ENCODE data around the gene SLX1A. TPM values are rescaled to one million over a fixed set of nuclear protein-coding genes. Genes with fewer than 3 reads are reported as not detected.
"Not testable (repeated sequence)": the region's sequence is repeated elsewhere in the genome, so short reads cannot be mapped to it uniquely, and the experiment has no call there.

The SLX1A gene
- total and polyA plus RNA-seq, 2 experiments from 2014 or later: 29.5 to 97.5 TPM

GRCh38 chr16:30187971-30188561 lies 5.6 kb upstream of the SLX1A start (continued):
- TF ChIP-seq CREB1 (CRISPR knock-in tag; IDR thresholded peaks at IDR 0.05; ENCODE audit: low read depth) (no peak), STAT1 (IDR thresholded peaks at IDR 0.05; ENCODE audit: unreplicated experiment) (no peak), NANOG (IDR thresholded peaks at IDR 0.05; ENCODE audit: borderline replicate concordance) (no peak)

DNA sequence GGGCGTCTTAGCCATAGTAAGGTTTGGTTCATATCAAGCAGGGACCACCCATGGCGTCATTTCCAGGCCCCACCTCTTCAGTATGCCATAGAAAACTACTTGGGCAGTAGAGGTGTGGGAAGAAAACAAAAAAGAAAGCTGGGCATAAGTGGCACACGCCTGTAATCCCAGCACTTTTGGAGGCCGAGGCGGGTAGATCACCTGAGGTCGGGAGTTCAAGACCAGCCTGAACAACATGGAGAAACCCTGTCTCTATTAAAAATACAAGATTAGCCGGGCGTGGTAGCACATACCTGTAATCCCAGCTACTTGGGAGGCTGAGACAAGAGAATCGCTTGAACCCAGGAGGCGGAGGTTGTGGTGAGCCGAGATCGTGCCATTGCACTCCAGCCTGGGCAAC lies 2.5 kb upstream of the SLX1A start:
- H3K4me3 ChIP-seq; H3K4me2 ChIP-seq; H3F3A ChIP-seq (replicated peaks; ENCODE audit: low read depth); ATAC-seq; H3K36me3 ChIP-seq (ENCODE audit: insufficient read depth); H3K9me2 ChIP-seq (ENCODE audit: insufficient read depth); DNase-seq (ENCODE audit: low spot score); H3K27ac ChIP-seq (ENCODE audit: low read depth); H2AFZ ChIP-seq; H3K79me2 ChIP-seq (replicated peaks; ENCODE audit: insufficient read depth); H4K20me1 ChIP-seq (replicated peaks; ENCODE audit: insufficient read depth); H3K4me1 ChIP-seq (ENCODE audit: insufficient read depth); H3K27ac Mint-ChIP-seq; H3K36me3 Mint-ChIP-seq (ENCODE audit: low read depth); H3K4me3 Mint-ChIP-seq; H3K4me1 Mint-ChIP-seq; H3K27me3 ChIP-seq (ENCODE audit: insufficient read depth); H3K27me3 Mint-ChIP-seq (ENCODE audit: insufficient read depth, low read depth, poor library complexity); H3K9me3 Mint-ChIP-seq: not testable (repeated sequence)

DNA sequence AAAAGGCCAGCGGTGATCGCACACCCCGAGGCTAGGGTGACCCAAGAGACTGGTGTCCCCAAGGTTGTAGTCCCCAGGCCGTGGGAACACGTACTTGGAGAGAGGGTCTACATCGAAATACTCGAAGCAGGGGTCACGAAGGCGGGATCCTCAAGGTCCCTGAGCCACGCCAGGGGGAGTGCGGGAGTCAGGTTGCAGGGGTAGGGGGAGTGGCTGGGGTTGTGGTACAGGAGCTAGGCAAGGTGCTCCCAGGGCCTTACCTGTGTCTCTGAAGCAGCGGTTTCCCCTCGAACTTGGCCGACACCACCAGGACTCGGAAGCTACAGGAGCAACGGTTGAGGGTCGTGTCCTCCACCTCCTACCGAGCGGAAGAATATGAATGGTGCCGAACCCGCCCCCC lies 577 bp upstream of the SLX1A start:
- not testable (repeated sequence) for H3K36me3 ChIP-seq (ENCODE audit: insufficient read depth); H3K9me3 Mint-ChIP-seq; H4K20me1 ChIP-seq (replicated peaks; ENCODE audit: insufficient read depth); H3K4me1 ChIP-seq (ENCODE audit: insufficient read depth); H3K4me2 ChIP-seq; H3K4me1 Mint-ChIP-seq; H3K27me3 Mint-ChIP-seq (ENCODE audit: insufficient read depth, low read depth, poor library complexity); H2AFZ ChIP-seq; H3K9me2 ChIP-seq (ENCODE audit: insufficient read depth); H3K27me3 ChIP-seq (ENCODE audit: insufficient read depth); H3F3A ChIP-seq (replicated peaks; ENCODE audit: low read depth); H3K4me3 Mint-ChIP-seq; DNase-seq (ENCODE audit: low spot score); H3K79me2 ChIP-seq (replicated peaks; ENCODE audit: insufficient read depth); H3K27ac ChIP-seq (ENCODE audit: low read depth); H3K27ac Mint-ChIP-seq; H3K4me3 ChIP-seq; H3K36me3 Mint-ChIP-seq (ENCODE audit: low read depth)
- peak; percentile 44 for ATAC-seq

GRCh38 chr16:30194172-30194925 lies 674 bp downstream of the SLX1A start:
- not testable (repeated sequence) for H2AFZ ChIP-seq; H3K9me3 Mint-ChIP-seq; H3K4me3 Mint-ChIP-seq; H3K27ac ChIP-seq (ENCODE audit: low read depth); H3F3A ChIP-seq (replicated peaks; ENCODE audit: low read depth); H3K4me1 Mint-ChIP-seq; H3K9me2 ChIP-seq (ENCODE audit: insufficient read depth); H3K27me3 ChIP-seq (ENCODE audit: insufficient read depth); H4K20me1 ChIP-seq (replicated peaks; ENCODE audit: insufficient read depth); H3K27ac Mint-ChIP-seq; H3K27me3 Mint-ChIP-seq (ENCODE audit: insufficient read depth, low read depth, poor library complexity); H3K4me1 ChIP-seq (ENCODE audit: insufficient read depth); H3K36me3 ChIP-seq (ENCODE audit: insufficient read depth); DNase-seq (ENCODE audit: low spot score); H3K79me2 ChIP-seq (replicated peaks; ENCODE audit: insufficient read depth); H3K36me3 Mint-ChIP-seq (ENCODE audit: low read depth)
- ATAC-seq: peak; percentile 74
- peak overlapping the region; percentile 54; the same call in 1 of the 2 replicates for H3K4me3 ChIP-seq
- H3K4me2 ChIP-seq: peak overlapping the region; percentile 69; the same call in 1 of the 2 replicates

- H3K36me3 Mint-ChIP-seq (ENCODE audit: low read depth); H3K9me3 Mint-ChIP-seq; H3K27me3 Mint-ChIP-seq (ENCODE audit: insufficient read depth, low read depth, poor library complexity); H3K27me3 ChIP-seq (ENCODE audit: insufficient read depth); H3K4me1 Mint-ChIP-seq; H3K4me3 ChIP-seq; H3K79me2 ChIP-seq (replicated peaks; ENCODE audit: insufficient read depth); H3K36me3 ChIP-seq (ENCODE audit: insufficient read depth); DNase-seq (ENCODE audit: low spot score); H3K27ac Mint-ChIP-seq; H4K20me1 ChIP-seq (replicated peaks; ENCODE audit: insufficient read depth); H3F3A ChIP-seq (replicated peaks; ENCODE audit: low read depth); H3K4me2 ChIP-seq; H3K4me3 Mint-ChIP-seq; H3K27ac ChIP-seq (ENCODE audit: low read depth); H3K9me2 ChIP-seq (ENCODE audit: insufficient read depth); H2AFZ ChIP-seq; H3K4me1 ChIP-seq (ENCODE audit: insufficient read depth); ATAC-seq: not testable (repeated sequence)
These were observed 3.3 kb downstream of the SLX1A start for GRCh38 chr16:30197001-30197400.

DNA sequence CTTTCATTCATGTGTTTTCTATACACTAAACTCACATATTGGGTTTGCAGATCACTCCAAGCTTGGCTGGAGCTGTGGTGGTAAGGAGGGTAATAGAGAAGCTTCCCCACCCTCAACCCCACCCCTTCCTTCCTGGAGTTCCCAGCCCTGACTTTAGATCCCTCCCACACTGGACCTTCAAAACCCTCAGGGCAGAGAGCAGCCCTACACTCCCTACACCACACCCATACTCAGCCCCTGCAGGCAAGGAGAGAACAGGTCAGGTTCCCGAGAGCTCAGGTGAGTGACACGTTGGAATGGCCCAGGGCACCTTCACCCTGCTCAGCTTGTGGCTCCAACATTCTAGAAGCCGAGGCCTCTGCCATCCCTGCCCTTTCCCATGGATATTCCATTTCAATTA lies 5.4 kb downstream of the SLX1A start, which contains the start of gene SULT1A3:
Gene SULT1A3 (plus strand): TSS at position 207 of the 400 bp plus-strand sequence. CDS start 1,474 bp downstream, outside the sequence.
- H3K4me3 ChIP-seq: not testable (repeated sequence)

More for the DNA sequence above, 5.4 kb downstream of the SLX1A start, which contains the start of gene SULT1A3:
- H3F3A ChIP-seq (replicated peaks; ENCODE audit: low read depth); H3K79me2 ChIP-seq (replicated peaks; ENCODE audit: insufficient read depth); H3K4me2 ChIP-seq; H3K27me3 Mint-ChIP-seq (ENCODE audit: insufficient read depth, low read depth, poor library complexity); H3K4me1 ChIP-seq (ENCODE audit: insufficient read depth); H3K27ac Mint-ChIP-seq; H3K27me3 ChIP-seq (ENCODE audit: insufficient read depth); H3K9me2 ChIP-seq (ENCODE audit: insufficient read depth); H3K4me1 Mint-ChIP-seq; H3K9me3 Mint-ChIP-seq; H3K27ac ChIP-seq (ENCODE audit: low read depth); H3K36me3 ChIP-seq (ENCODE audit: insufficient read depth); H3K4me3 Mint-ChIP-seq; H4K20me1 ChIP-seq (replicated peaks; ENCODE audit: insufficient read depth); H2AFZ ChIP-seq; H3K36me3 Mint-ChIP-seq (ENCODE audit: low read depth); DNase-seq (ENCODE audit: low spot score): not testable (repeated sequence)
- ATAC-seq: peak; percentile 47
